ENCODE data around the gene RASGRP2.
"Not testable (repeated sequence)": the region's sequence is repeated elsewhere in the genome, so short reads cannot be mapped to it uniquely, and the experiment has no call there.

- not testable (repeated sequence) for TF ChIP-seq CTCF, POLR2A (IDR thresholded peaks at IDR 0.05)
Measured at GRCh38 chr11:64701956-64702355, 42.0 kb downstream of the RASGRP2 start.
